ENCODE results near the gene BCL11A. TPM values are rescaled to one million over a fixed set of nuclear protein-coding genes. Genes with fewer than 3 reads are reported as not detected.

BCL11A gene
- total and polyA plus RNA-seq, 12 donors, result 3.2 to 38.5 (median 22.7) TPM

DNA sequence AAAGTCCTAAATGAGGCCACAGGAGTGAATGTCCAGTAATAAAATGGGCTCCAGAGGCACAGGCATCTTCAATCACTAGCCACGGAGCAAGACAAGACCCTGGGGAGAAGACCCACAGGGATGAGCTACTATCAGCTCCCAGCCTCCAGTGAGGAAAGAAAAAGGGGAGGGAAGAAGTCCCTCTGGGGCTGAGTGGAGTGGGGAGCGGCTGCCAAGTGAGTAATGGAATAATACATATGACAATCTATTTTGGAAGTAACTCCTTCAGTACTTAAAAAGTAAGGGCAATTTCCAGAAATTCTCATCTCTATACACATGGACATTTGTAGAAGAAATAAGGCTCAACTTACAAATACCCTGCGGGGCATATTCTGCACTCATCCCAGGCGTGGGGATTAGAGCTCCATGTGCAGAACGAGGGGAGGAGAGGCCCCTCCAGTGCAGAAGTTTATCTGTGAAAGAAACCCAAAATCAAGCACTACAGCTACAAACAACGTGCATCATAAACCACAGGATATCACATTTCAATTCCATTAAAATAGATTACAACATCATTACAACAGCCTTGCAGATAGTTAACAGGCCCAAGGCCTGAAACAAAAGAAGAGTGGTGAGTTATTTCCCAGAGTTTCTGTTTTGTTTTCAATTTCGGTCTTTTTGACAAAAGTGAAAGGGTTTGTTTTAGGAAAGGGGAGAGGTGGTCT, 84.9 kb downstream of the BCL11A start:
- 59 to 65% methylated on average over 7 of the region's 7 CpGs for WGBS, 2 donors
- DNase-seq (no peak), ATAC-seq (peak in 3 of 8 donors; percentile 41 to 58 (median 52))
- H3K36me3 ChIP-seq, result no peaks in the 10 kb centered on the region
- no peak overlapping the region for H3K4me3 ChIP-seq
- H3K4me1 ChIP-seq, result peaks cover 0 to 34% (median 16%) of the 10 kb centered on the region in 9 donors
- TF ChIP-seq, protein P1, sequence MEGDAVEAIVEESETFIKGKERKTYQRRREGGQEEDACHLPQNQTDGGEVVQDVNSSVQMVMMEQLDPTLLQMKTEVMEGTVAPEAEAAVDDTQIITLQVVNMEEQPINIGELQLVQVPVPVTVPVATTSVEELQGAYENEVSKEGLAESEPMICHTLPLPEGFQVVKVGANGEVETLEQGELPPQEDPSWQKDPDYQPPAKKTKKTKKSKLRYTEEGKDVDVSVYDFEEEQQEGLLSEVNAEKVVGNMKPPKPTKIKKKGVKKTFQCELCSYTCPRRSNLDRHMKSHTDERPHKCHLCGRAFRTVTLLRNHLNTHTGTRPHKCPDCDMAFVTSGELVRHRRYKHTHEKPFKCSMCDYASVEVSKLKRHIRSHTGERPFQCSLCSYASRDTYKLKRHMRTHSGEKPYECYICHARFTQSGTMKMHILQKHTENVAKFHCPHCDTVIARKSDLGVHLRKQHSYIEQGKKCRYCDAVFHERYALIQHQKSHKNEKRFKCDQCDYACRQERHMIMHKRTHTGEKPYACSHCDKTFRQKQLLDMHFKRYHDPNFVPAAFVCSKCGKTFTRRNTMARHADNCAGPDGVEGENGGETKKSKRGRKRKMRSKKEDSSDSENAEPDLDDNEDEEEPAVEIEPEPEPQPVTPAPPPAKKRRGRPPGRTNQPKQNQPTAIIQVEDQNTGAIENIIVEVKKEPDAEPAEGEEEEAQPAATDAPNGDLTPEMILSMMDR (IDR thresholded peaks at IDR 0.05), result no peak
- no peaks in the 10 kb centered on the region for H3K9me3 ChIP-seq
- peak overlapping the region in 2 of 10 donors; percentile 20 to 37 for H3K27ac ChIP-seq
- H3K27me3 ChIP-seq, result no peaks in the 10 kb centered on the region
- intact Hi-C loops (cut with DNase I), result no loop called here

DNA sequence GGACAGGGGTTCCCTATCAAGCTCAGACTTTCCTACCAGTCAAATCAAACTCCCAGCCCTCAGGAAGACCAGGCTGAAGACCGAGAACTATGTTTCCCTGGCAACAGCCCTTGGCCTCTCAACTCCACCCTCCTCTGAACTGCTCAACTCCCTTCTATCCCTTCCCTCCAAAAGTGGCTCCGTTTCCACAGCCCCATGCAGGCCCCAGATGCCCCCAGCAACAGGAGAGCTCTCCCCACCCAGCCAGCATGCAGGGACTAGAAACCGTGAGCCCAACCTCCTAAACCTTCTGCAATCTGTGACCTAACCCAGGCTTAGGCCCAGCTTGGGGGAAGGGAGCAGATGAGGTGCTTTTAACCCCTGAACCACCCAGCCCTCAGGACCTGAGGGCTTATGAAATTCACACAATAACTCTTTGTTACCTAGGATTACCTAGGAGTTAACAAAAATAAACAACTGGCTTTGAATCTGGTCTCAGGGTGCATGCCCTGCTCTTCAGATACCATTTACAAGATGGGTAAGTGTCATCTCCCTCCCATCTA, 87.2 kb downstream of the BCL11A start:
- WGBS, 2 donors, result 62 to 75% methylated on average over 3 of the region's 3 CpGs
- DNase-seq (no peak), ATAC-seq (peak in 2 of 8 donors; percentile 12 to 14)
- H3K27ac ChIP-seq, result no peak overlapping the region
- TF ChIP-seq, protein P1 (IDR thresholded peaks at IDR 0.05), result no peak
- intact Hi-C loops (cut with DNase I), result no loop called here
- H3K27me3 ChIP-seq, result no peaks in the 10 kb centered on the region
- H3K4me1 ChIP-seq, result peaks cover 0 to 38% (median 16%) of the 10 kb centered on the region in 9 donors
- H3K4me3 ChIP-seq, result no peak overlapping the region
- H3K36me3 ChIP-seq, result no peaks in the 10 kb centered on the region
- H3K9me3 ChIP-seq, result no peaks in the 10 kb centered on the region

DNA sequence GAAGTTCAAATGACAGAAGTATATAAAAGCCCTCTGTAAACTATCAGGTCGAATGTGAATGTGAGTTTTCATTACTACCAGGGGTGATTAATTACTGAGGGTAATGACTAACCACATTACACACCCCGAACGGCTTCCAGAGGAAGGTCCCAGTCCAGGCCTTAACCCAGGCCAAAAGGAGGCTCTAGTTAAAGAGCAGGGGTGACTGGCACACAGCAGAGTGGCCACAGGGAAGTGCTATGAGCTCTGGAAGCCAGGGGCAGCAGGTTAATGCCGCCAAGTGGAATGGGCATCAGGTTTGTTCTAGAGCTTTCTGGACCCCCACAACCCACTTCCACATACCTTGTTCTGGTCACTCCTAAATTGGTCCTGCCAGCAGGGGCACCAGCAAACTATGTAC, 87.7 kb downstream of the BCL11A start:
- TF ChIP-seq, protein P1 (IDR thresholded peaks at IDR 0.05), result no peak
- Histone ChIP-seq H3K36me3 (peaks cover 0 to 1% (median 0%) of the 10 kb centered on the region in 9 donors), H3K9me3 (no peaks in the 10 kb centered on the region), H3K4me1 (peaks cover 0 to 38% (median 16%) of the 10 kb centered on the region in 9 donors), H3K27me3 (no peaks in the 10 kb centered on the region), H3K4me3 (no peak overlapping the region), H3K27ac (peak overlapping the region in 1 of 10 donors; percentile 14)
- ATAC-seq (peak in 4 of 8 donors; percentile 34 to 62 (median 45)), DNase-seq (no peak)
- 79 to 82% methylated on average over 4 of the region's 4 CpGs for WGBS, 2 donors
- intact Hi-C loops (cut with DNase I), result no loop called here

DNA sequence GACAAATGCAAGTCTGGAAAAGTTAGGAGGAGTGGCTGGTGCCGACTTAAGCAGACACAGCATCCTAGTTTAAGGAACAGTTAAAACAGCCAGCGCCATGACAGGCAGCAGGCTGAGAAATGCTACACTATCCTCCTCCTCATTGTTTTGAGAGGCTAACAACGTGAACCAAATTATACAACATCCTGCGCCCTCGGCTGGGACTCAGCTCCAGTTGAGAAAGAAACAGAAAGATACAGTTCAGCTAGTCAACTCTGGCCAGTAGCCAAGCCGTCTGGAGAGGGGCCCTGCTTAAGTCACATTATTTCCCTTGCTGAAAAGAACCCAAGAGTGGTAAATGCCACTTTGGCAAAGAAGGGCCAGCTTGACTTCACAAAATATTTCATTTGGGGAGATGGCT, 90.2 kb downstream of the BCL11A start:
- H3K4me3 ChIP-seq, result no peak overlapping the region
- intact Hi-C loops (cut with DNase I), result no loop called here
- DNase-seq (peak in 1 of 2 donors; percentile 44), ATAC-seq (peak in 5 of 8 donors; percentile 47 to 64 (median 58))
- no peaks in the 10 kb centered on the region for H3K9me3 ChIP-seq
- WGBS, 2 donors, result 9 to 12% methylated on average over 6 of the region's 6 CpGs
- peaks cover 0 to 6% (median 0%) of the 10 kb centered on the region in 9 donors for H3K36me3 ChIP-seq
- H3K4me1 ChIP-seq, result peaks cover 0 to 17% (median 10%) of the 10 kb centered on the region in 9 donors
- TF ChIP-seq, protein P1 (IDR thresholded peaks at IDR 0.05), result no peak
- H3K27me3 ChIP-seq, result no peaks in the 10 kb centered on the region
- peak overlapping the region in 3 of 10 donors; percentile 15 to 56 (median 17) for H3K27ac ChIP-seq

Data from heart right ventricle (tissue), 16 donors.